HG02571 (cell line): ENCODE measurements around the gene SLC66A1.
"Not testable (repeated sequence)": the region's sequence is repeated elsewhere in the genome, so short reads cannot be mapped to it uniquely, and the experiment has no call there.

ENCODE experiments used
- ATAC-seq: cut with Tn5 transposase; IDR thresholded peaks from one replicate; pipeline ENCODE4 v1.9.1; 2021; ENCODE audit warnings: mild to moderate bottlenecking, moderate library complexity; ENCODE audit not compliant: unreplicated experiment

Gene SLC66A1, protein sequence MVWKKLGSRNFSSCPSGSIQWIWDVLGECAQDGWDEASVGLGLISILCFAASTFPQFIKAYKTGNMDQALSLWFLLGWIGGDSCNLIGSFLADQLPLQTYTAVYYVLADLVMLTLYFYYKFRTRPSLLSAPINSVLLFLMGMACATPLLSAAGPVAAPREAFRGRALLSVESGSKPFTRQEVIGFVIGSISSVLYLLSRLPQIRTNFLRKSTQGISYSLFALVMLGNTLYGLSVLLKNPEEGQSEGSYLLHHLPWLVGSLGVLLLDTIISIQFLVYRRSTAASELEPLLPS

DNA sequence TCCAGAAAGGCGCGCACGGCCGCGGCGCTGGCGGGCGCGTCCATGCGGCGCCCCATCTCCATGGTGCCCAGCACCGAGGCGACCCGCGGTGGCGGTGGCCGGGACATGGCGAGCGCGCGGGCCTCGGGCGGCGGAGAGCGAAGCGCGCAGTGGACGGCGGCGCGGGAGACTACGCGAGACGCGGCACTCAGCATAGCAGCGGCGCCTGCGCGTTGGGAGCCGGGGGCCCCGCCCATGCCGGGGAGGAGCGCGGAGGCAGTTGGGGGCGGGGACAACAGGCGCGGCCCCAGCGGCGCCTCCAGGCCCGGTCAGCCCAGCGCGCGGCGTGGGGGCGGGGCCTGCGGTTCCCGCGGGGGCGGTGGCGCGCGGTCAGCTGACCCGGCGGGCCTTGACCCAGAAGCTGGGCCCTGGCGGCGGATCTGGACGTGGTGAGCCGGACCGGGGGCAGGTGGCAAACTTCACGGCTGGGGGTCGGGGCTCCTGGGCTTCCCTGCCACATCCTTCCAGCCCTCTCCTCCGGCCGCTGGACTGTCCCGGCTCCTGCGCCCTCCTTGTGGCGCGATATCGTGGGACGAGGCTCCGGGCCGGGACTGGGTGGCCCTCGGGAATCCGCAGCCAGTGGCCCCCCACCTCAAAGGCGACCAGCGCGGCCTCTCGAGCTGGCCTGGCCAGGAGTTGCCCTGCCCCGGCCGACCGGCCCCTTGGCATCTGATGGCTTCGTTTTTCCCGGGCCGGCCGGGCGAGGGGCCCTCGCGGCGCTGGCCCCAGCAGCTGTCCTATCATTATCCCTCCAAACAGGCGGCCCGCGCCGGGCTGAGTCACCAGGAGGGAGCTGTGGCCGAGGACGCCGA, at the start of gene SLC66A1, which contains the start of gene AKR7A2:
TSS of gene SLC66A1 (plus strand) at position 396 of the 851 bp plus-strand sequence. CDS start 5,352 bp downstream, outside the sequence.
TSS of gene AKR7A2 (minus strand) at position 214 of the 851 bp plus-strand sequence. CDS start at position 194, 20 bp downstream.
- peak; percentile 63 for ATAC-seq

DNA sequence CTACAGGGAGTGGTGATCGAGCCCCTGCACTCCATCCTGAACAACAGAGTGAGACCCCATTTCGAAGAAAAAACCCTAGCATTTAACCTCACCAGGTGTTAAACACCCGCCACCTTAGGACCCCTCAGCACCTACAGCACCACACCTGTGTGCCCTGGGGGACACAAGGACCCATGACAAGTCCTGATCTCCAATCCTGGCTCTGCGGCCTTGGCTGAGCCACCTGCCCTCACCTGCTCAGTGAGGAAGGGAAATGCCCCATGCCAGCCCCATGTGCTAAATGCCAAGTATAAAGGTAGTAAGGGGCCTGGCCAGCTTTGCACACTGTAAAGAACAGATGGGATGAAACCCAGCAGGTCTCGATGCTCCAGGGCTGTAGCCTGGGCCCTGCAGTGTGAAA, 49.4 kb upstream of the SLC66A1 start:
- no peak for ATAC-seq

DNA sequence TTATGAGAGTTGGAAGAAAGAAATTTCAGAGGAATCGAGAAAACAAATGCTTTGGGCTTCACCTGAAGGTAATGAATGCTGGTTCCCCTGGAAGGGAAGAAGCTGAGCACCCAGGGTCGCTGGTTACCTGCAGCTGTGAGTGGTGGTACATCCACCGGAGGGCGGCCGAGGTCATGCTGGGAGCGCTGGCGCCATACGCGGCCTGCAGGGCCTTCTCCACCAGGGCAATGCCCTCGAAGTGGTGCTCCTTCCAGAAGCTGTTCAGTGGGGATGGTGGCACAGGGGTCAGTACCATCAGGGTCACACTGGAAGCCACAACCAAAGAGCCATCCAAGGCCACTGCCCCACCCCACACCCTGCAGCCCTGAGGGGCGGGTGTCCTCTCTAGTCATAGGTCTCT, 43.7 kb upstream of the SLC66A1 start:
- ATAC-seq, result no peak

DNA sequence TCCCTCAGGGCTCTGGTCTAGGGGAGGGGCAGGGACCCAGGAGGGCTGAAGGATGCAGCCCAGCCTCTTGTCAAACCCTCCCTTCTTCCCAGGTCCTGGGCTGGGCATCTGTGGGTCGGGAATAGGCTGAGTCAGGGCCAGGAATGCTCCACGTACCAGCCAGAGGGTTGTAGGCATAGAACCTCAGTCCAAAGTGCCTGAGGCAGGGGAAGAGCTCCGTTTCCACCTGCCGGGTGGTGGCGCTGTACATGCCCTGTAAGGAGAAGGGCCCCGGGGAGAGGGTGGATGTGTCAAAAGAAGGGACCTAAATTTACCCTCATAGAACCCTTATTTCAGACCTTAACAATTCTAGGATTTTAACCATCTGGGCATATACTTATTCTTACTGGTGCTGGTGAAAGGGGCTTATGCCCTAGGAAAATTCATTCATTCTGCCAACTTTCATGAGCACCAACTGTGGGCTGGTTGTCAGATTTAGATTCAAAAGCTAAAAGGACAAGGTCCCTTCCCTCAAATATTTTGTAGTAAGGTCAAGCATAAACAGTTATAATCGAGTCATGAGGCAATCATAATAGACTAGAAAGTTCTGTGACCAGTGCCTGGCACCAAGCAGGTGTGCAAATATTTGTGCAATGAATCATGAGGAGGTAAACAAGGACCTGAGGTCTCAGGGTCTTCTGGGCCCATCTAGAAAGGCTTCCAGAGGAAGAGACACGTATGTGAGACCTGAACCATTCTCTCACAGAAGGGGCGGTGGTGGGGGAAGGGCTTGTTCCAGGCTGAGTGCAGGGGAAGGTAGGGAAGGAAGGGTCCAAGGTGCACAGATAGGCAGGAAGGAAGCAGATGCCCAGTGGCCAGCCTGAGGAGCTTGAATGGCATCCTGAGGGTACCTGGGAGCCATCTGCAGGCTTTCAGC, 42.4 kb upstream of the SLC66A1 start:
- ATAC-seq, result not testable (repeated sequence)

DNA sequence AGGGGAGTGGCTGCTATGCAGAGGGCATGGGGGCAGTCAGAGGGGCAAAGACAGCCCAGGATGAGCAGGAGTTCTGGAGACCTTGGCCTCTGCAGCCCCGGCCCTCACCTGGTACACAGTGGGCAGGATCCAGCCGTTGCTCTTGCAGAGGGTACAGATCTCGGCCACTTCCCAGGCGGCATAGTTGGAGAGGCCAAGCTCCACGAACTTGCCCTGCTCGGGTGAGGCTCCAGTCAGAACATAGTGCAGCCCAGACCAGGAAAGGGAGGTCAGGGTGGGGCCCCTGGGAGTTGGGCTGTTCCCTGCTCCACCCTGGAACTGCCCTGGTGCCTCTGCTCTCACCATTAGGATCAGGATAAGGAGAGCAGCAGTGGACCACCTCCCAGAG, 41.8 kb upstream of the SLC66A1 start:
- ATAC-seq, result not testable (repeated sequence)

DNA sequence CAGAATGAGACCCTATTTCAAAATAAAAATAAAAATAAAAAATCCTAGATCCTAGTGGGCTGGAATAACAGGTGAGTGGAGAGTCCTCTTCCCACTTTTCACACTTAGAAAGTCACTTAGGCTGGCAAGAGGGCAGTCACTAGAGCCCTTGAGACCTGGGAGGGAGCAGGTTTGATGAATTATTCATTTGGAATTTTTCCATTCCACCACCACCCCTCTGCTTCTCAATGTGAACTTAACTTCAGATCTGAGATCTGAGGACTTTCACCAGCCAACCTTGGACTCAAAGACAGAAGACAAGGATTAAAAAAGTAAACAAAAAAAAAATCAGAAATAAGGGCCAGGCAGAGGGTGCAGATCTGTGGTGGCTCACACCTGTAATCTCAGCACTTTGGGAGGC, 40.1 kb upstream of the SLC66A1 start:
- no peak for ATAC-seq

DNA sequence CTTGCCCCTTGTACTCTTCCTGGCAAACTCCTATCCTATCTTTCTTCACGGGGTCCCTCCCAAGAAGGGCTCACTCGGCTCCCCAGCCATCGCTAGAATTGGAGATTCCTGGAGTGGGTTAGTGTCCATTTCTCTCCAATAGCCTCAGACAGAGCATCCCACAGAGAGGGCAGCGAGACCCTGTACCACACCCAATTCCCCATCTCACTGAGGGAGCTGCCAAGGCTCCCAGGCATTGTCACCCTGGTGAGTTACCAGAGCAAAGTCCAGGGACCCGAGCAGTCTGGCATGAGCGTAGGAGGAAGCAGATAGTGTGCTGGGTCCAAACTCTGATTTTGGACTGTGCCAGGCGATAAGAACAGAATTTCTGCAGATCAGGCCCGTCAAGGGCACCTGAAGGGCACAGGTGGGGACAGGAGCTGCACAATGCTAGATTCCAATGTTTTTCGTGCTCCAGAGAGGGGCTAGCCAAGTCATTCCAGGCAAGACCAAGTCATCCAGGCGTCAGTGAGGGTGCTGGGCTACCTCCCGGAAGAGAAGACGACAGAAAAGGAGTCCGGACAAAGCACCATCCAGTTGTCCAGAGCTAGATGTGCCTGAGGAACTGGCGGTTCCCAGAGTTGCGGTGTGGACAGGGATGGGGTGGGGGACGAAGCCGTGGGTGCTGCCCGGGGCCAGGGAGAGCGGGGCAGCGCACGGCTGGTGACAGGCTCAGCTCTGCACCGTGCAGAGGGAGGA, 38.9 kb upstream of the SLC66A1 start:
- no peak for ATAC-seq

DNA sequence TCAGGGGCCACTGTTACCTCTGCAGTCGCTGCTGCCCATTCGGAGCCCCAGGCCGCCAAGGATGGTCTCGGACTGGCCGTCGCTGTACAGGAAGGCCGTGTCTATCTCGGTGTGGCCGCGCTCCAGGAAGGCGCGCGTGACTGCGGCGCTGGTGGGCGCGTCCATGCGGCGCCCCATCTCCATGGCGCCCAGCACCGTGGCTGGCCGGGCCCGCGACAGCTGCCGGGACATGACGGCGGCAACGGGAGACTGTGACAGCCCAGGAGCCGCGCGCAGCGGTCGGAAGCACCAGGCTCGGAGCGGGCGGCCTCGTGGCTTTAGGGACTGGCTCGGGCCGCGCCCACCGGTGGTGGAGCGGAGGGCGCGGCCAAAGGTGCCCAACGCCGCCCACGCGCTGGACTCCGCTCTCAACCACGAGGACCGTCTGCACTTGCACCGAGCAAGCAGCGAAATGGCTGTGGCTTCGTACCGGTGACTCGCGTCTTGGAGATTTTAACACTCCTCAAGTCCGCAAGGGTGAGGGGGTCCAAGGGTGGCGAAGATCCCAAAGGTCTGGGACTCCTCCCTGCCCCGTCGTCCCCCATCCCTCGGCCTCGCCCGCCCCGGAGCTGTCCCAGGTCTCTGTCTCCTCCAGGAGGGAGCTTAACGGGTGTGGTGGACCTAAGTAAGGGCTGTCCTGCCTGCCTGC, 38.1 kb upstream of the SLC66A1 start:
- ATAC-seq, result not testable (repeated sequence)

DNA sequence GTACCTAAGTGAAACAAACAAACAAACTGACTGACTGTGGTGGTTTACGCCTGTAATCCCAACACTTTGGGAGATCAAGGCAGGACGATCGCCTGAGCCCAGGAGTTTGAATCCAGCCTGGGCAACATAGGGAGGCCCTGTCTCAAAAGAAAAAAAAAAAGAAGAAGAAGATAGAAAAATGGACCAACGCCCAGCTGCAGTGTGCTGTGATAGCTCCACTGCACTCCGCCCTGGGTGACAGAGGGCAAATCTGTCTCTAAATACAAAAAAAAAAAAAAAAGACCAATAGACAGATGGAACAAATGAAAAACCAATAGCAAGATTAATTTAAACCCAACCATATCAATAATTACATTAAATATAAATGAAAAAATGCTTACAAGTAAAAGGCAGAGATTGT, 37.5 kb upstream of the SLC66A1 start:
- no peak for ATAC-seq

DNA sequence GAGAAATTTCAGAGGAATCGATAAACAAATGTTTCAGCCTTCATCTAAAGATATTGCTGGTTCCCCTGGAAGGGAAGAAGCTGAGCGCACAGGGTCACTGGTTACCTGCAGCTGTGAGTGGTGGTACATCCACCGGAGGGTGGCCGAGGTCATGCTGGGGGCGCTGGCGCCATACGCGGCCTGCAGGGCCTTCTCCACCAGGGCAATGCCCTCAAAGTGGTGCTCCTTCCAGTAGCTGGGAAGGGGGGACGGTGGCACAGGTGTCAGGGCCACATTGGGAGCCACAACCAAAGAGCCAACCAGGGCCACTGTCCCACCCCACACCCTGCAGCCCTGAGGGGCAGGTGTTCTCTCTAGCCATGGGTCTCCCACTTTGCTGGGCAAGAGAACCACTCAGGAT, 28.2 kb upstream of the SLC66A1 start:
- no peak for ATAC-seq

DNA sequence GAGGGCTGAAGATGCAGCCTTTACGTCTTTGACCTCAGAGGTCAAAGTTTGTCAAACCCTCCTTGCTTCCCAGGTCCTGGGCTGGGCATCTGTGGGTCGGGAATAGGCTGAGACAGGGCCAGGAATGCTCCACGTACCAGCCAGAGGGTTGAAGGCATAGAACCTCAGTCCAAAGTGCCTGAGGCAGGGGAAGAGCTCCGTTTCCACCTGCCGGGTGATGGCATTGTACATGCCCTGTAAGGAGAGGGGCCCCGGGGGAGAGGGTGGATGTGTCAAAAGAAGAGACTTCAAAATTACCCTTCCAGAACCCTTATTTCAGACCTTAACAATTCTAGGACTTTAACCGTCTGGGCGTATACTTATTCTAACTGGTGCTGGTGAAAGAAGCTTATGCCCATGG, 27.2 kb upstream of the SLC66A1 start:
- ATAC-seq, result no peak

DNA sequence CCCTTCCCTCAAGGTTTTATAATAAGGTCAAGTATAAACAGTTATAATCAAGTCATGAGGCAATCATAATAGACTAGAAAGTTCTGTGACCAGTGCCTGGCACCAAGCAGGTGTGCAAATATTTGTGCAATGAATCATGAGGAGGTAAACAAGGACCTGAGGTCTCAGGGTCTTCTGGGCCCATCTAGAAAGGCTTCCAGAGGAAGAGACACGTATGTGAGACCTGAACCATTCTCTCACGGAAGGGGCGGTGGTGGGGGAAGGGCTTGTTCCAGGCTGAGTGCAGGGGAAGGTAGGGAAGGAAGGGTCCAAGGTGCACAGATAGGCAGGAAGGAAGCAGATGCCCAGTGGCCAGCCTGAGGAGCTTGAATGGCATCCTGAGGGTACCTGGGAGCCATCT, 26.8 kb upstream of the SLC66A1 start:
- ATAC-seq, result not testable (repeated sequence)

DNA sequence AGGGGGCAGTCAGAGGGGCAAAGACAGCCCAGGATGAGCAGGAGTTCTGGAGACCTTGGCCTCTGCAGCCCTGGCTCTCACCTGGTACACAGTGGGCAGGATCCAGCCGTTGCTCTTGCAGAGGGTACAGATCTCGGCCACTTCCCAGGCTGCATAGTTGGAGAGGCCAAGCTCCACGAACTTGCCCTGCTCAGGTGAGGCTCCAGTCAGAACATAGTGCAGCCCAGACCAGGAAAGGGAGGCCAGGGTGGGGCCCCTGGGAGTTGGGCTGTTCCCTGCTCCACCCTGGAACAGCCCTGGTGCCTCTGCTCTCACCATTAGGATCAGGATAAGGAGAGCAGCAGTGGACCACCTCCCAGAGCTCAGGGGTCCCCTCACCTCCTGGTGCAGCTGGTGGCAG, 26.3 kb upstream of the SLC66A1 start:
- not testable (repeated sequence) for ATAC-seq

DNA sequence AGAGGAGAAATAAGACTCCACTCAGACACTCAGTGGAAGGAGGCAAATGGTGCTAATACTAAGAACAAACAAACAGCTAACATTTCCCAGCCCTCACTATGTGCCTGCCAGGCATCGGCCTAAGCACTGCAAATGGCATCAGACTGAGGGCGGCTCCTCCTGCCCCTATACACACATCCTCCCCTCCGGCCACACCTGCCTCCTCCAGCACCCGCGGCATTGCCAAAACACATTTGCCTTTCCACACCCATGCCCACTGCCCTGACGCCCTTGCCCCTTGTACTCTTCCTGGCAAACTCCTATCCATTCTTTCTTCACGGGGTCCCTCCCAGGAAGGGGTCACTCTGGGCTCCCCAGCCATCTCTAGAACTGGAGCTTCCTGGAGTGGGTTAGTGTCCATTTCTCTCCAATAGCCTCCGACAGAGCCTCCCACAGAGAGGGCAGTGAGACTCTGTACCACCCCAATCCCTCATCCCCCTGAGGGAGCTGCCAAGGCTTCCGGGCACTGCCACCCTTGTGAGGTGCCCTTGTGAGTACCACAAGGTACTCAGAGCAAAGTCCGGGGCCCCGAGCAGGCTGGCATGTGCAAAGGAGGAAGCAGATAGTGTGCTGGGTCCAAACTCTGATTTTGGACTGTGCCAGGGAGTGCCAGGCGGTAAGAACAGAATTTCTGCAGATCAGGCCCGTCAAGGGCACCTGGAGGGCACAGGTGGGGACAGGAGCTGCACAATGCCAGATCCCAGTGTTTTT, 24.5 kb upstream of the SLC66A1 start:
- ATAC-seq, result no peak

DNA sequence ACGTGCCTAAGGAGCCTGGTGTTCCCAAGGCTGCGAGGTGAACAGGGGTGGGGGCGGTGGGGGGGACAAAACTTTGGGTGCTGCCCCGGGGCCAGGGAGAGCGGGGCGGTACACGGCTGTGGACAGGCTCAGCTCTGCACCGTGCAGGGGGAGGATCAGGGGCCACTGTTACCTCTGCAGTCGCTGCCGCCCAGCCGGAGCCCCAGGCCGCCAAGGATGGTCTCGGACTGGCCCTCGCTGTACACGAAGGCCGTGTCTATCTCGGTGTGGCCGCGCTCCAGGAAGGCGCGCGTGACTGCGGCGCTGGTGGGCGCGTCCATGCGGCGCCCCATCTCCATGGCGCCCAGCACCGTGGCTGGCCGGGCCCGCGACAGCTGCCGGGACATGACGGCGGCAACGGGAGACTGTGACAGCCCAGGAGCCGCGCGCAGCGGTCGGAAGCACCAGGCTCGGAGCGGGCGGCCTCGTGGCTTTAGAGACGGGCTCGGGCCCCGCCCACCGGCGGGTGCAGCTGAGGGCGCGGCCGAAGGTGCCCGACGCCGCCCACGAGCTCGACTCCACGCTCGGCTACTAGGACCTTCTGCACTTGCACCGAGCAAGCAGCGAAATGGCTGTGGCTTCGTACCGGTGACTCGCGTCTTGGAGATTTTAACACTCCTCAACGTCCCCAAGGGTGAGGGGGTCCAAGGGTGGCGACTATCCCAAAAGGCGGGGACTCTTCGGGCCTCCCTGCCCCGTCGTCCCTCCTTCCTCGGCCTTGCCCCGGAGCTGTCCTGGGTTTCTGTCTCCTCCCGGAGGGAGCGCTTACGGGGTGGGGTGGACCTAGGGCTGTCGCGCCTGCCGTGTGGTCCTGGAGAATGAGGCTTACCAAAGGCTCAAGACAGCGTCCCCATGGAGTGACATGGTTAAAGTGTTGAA, 23.5 kb upstream of the SLC66A1 start, which contains the start of gene AKR7A3:
TSS of gene AKR7A3 (minus strand) at position 447 of the 918 bp plus-strand sequence. CDS start at position 386, 61 bp downstream.
- ATAC-seq, result not testable (repeated sequence)

DNA sequence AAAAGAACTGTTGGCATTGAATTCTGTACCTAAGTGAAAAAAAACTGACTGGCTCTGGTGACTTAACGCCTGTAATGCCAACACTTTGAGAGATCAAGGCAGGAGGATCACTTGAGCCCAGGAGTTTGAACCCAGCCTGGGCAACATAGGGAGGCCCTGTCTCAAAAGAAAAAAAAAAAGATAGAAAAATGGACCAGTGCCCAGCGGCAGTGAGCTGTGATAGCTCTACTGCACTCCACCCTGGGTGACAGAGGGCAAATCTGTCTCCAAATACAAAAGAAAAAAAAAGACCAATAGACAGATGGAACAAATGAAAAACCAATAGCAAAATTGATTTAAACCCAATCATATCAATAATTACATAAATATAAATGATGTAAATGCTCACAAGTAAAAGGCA, 22.9 kb upstream of the SLC66A1 start:
- no peak for ATAC-seq

DNA sequence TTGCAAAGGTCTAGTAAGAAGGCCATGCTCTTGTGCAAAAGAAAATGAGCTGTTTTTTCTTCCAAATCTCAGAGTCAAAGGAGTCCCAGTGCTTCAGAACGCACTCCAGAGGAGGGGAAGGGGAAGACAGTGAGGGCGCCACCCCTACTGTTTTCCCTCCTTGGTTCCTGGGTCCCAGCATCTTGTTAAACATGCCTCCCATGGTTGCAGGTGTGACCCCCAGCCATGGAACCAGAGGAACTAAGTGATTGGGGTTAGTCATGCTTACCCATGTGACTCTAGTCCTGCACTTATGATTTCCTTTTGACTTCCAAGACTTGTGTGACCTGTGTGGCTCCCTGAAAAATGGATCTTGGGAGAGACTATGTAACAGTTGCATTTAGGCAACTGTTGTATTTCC, 17.5 kb upstream of the SLC66A1 start:
- ATAC-seq, result no peak

DNA sequence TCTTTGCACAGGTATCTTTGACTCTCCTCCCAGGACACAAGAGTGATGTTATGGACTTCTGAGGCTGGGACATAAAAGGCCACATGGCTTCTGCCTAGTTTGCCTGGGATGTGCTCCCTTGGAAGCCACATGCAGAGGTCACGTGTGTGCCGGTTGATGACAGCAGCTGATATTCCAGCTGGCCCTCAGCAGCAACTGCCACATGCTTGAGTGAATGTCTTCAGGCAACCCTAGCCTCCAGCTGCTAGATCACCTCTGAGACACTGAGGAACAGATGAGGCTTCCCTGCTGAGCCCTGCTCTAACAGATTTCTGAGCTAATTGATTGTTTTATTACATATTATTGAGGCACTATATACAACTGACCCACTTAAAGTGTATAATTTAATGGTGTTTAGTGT, 11.9 kb upstream of the SLC66A1 start:
- ATAC-seq, result no peak
